Activated naive CD4-positive, alpha-beta T cell treated with anti-CD3 and anti-CD28 coated beads, Interleukin-2, amount 50 U/mL, for 24 hours (primary cell): ENCODE results near the gene CLEC4F.

Source experiments
- H3K27ac Mint-ChIP-seq: one replicate; pipeline ENCODE4 v1.8.0; 2021; ENCODE audit warnings: mild to moderate bottlenecking, mixed read lengths
- H3K27me3 Mint-ChIP-seq: one replicate; pipeline ENCODE4 v1.8.0; 2021; ENCODE audit warnings: mixed read lengths
- H3K36me3 Mint-ChIP-seq: one replicate; pipeline ENCODE4 v1.8.0; 2021; ENCODE audit warnings: mixed read lengths
- H3K4me1 Mint-ChIP-seq: one replicate; pipeline ENCODE4 v1.8.0; 2021; ENCODE audit warnings: mixed read lengths
- H3K4me3 Mint-ChIP-seq: one replicate; pipeline ENCODE4 v1.8.0; 2021; ENCODE audit warnings: mild to moderate bottlenecking, mixed read lengths
- H3K9me3 Mint-ChIP-seq: one replicate; pipeline ENCODE4 v1.8.0; 2021; ENCODE audit warnings: mixed read lengths

Gene CLEC4F

DNA sequence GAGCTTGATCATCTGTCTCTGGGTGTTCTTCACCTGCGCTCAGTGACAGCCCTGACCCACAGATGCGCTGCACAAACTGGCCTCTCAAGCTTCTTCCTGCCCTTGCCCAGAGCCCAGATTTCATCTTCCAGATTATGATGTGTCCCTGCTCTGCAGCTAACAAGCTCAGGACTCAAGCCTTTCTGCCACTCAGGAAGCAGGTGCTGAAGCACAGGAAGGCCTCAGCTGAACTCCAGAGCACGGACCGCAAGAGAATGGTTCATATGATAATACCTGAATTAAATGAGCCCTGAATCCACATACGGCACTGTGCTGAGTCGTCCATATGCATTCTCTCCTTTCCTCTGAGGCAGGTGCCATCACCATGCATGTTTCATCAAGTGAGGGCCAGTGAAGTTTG lies 11.5 kb upstream of the CLEC4F start:
- no peak overlapping the region for H3K27ac Mint-ChIP-seq

DNA sequence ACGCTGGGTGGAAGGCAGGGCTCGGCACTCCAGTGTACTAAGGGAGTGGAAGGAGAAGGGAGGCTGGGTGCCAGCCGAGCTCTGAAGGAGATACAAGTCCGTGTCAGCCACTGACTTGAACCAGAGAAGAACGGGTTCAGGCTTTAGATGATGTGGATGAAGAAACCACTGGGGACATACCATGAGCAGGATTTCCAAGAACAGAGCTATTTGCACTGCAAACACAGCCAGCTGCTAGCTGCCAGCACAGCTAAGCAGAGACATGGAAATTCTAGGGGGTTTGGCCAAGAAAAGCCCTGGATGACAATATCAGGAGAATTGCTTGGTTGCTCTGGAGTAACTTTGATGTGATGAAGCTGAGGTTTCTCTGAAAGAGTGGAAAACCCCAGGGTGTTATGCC lies 10.0 kb upstream of the CLEC4F start:
- H3K27me3 Mint-ChIP-seq: peaks cover 1% of the 10 kb centered on the region
- H3K36me3 Mint-ChIP-seq: no peaks in the 10 kb centered on the region
- H3K4me3 Mint-ChIP-seq: no peak overlapping the region
- peaks cover 15% of the 10 kb centered on the region for H3K4me1 Mint-ChIP-seq
- no peak overlapping the region for H3K27ac Mint-ChIP-seq
- no peaks in the 10 kb centered on the region for H3K9me3 Mint-ChIP-seq

More for the DNA sequence above, 11.5 kb upstream of the CLEC4F start:
- Mint-ChIP-seq H3K4me3 (no peak overlapping the region), H3K36me3 (no peaks in the 10 kb centered on the region), H3K4me1 (peaks cover 8% of the 10 kb centered on the region), H3K27me3 (peaks cover 1% of the 10 kb centered on the region), H3K9me3 (no peaks in the 10 kb centered on the region)

DNA sequence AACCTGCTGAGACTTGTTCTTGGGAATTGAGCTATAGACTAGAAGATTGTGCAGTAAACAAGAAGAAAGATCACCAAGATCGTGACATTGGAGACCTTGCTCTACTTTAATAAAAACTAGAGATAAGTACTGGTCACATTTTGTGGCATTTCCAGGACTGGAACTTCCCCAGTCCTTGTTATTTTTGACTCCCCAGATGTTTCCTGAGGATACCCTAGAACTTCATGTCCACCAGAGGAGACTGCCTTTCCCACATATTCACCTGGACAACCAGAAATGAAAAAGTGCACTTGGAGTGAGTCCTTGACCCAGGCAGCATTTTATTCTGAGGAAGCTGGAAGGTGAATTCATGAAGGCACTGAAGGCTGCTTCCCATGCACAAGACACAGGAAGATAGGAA lies 9.5 kb upstream of the CLEC4F start:
- Mint-ChIP-seq H3K27me3 (peaks cover 1% of the 10 kb centered on the region), H3K4me1 (peaks cover 15% of the 10 kb centered on the region), H3K27ac (no peak overlapping the region), H3K4me3 (no peak overlapping the region), H3K36me3 (no peaks in the 10 kb centered on the region), H3K9me3 (no peaks in the 10 kb centered on the region)

DNA sequence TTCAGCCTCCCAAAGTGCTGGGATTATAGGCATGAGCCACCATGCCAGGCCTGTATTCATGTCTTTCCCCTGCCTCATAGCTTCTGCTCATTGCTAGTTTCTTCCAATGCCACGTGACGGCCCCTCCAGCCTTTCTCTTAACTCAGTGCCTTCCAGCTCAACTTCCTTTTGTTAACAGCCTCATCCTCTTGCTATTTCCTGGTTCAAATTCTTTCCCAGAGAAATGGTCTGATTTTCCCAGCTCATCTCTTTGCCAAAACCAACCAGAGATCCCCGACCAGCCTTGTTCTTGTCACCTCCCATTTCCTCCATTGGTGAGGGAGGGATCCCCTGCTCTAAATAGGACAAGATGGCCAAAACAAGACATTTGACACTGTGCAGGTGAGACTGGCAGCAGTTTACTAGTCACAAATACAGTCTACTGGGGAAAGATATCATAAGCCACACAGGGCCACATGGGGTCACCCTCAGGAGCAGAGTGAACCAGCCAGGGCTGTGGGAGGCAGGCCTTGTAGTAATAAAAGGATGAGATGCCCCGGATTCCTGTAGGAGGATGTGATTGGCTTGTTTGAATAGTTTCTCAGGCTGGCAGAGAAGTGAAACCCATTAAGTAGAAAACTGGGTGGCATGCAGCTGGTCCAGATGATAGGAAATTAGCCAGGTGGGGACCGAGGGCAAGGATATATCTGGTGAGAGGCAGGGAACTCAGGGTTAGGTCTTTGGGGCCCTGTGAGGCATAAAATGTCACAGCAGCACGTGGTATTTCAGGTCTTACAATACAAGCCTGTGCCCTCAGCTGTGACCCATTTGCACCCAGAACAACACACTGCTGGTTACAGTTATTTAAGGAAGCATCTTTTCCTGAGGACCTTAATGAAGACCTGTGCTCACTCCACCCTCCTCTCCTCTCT lies 8.8 kb upstream of the CLEC4F start:
- H3K9me3 Mint-ChIP-seq: no peaks in the 10 kb centered on the region
- H3K4me1 Mint-ChIP-seq: peaks cover 15% of the 10 kb centered on the region
- no peaks in the 10 kb centered on the region for H3K36me3 Mint-ChIP-seq
- no peak overlapping the region for H3K4me3 Mint-ChIP-seq
- peak overlapping the region; percentile 71 for H3K27ac Mint-ChIP-seq
- H3K27me3 Mint-ChIP-seq: peaks cover 1% of the 10 kb centered on the region

DNA sequence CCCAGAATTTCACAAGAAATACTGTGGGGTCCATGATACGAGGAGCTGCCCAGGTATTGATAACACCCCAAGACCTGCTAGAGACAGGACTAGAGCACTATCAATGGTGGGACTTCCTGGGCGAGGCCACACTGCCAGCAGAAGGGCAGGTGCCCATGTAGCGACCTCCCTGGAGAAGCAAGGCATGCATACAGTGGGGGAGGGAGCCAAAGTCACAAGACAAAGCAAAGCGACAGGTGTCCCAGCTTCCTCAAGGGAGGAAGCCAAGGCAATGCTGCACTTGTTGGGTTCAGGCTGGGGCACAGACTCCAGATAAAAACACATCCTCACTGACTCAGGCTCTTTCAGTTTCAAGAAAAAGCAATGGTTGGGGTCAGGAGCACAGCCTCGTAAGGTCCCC lies 7.7 kb upstream of the CLEC4F start:
- Mint-ChIP-seq H3K9me3 (no peaks in the 10 kb centered on the region), H3K27me3 (peaks cover 1% of the 10 kb centered on the region), H3K4me1 (peaks cover 15% of the 10 kb centered on the region), H3K36me3 (no peaks in the 10 kb centered on the region), H3K4me3 (no peak overlapping the region), H3K27ac (no peak overlapping the region)

DNA sequence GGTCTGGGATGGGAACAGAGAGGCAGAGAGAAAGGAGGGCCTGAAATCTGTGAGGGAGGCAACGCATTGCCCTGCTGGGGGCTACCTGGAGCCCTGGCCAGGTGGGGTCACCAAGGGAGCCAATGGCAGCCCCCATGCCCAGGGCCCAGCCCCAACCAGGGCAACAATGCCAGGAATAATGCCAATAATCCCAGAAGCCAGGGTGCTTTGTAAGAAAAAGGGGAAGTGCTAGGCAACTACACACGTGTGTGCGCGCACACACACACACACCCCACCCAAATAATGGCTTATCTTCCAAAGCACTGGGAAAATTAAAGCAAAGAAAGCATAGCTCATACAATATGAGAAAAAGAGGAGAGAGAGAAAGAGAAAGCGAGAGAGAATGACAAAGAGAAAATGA lies 7.0 kb upstream of the CLEC4F start:
- Mint-ChIP-seq H3K27me3 (peaks cover 1% of the 10 kb centered on the region), H3K4me1 (peaks cover 15% of the 10 kb centered on the region), H3K36me3 (no peaks in the 10 kb centered on the region), H3K4me3 (no peak overlapping the region), H3K27ac (peak overlapping the region; percentile 53), H3K9me3 (no peaks in the 10 kb centered on the region)

DNA sequence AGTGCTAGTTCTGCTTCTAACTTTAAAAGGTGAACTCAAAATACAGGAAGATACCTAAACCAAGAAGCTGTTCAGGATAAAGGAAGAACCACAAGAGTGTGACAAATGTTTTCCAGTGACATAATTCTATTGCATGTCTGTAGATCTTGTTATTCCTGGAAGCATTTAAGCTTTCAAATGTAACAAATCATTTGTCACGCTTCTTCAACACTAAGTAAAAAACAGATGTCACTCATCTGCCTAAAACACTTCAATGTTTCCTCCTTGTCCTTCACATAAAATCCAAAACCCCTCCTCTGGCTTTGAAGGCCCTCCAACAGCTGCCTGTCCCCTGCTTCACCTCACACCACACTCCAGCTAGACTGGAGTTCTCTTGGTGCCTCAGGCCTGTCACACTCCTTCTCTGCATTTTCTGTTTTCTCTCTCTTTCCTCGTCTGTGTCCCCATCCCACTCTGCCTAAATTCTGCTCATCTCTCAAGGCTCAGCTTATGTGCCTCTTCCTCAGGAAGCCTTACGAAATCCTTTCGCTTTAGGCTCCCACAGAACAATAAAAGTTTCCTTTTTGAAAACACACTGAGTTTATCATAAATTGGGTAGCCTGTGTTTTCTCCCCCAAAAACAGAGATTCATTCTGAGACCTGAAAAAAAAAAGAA lies 6.4 kb upstream of the CLEC4F start:
- Mint-ChIP-seq H3K36me3 (no peaks in the 10 kb centered on the region), H3K27me3 (peaks cover 1% of the 10 kb centered on the region), H3K9me3 (no peaks in the 10 kb centered on the region), H3K4me3 (no peak overlapping the region), H3K4me1 (peaks cover 15% of the 10 kb centered on the region), H3K27ac (peak overlapping the region; percentile 53)

DNA sequence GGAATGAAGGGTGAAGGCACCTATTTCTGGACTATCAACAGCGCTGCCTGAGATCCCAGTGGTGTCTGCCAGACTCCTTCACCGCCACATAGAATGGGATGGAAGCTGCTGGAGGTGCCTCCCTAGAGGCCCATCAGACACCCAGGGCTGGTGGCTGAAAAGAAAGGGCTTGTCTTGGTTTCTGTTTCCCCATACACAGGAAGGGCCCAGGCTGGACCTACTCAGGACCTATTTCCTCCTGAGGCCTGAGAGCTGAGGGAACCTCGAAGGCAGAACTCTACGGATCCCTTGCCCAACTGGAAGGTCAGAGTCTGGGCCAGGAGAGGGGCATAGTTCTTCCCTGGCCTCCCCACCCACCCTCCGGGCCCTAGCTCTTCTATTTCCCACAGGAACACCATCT lies 2.9 kb upstream of the CLEC4F start:
- H3K27ac Mint-ChIP-seq: no peak overlapping the region

DNA sequence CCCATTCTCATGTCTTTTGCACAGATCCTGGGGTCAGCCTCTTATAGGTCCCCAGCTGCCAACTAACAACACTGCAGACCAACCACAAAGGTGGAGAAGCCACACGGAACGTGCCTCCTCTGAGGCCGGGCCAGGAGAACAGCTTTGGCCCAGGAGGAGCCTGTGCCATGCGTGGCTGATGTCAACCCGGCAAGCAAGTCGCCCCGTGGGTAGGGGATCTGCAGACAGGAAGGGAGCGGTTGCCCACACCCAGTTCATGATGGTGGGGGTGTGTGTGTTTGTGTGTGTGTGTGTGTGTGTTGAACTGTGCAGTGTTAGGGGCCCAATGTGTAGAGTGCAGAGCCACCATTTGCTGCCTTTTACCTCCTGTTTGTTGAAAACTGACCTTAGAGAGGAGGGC lies 2.4 kb upstream of the CLEC4F start:
- H3K27me3 Mint-ChIP-seq: no peaks in the 10 kb centered on the region

More for the DNA sequence above, 2.9 kb upstream of the CLEC4F start:
- Mint-ChIP-seq H3K4me3 (no peak overlapping the region), H3K27me3 (no peaks in the 10 kb centered on the region), H3K9me3 (no peaks in the 10 kb centered on the region), H3K36me3 (no peaks in the 10 kb centered on the region), H3K4me1 (peaks cover 15% of the 10 kb centered on the region)

DNA sequence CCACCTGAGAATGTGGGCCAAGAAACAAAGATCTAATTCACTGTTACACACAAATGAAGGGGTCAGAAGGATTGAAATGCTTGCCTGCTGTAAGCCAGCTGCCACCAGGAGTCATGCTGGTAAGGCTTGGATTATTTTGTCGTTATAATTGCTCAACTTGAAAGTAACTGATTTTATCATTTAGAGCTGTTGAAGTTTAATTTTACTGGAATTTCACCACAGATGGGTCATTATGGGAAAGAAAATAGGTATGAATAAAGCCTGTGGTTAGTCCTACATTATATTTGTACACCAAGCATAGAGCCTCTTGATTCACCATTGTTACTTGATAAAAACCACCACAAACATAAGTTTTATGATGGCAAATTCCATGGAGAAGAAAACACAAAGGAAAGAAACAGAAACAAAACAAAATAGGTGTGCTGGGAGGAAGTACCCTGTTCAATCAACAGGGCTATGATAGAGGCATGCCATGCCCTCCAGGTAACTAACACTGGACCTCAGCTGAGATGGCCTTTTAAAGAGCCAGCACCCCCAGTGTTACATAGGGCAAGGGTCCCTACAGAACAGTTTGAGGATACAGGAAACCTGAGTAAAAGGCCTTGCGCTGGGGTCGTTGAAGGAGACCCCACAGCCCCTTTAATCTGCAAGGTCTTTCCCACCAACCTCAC lies 3.0 kb downstream of the CLEC4F start:
- H3K4me1 Mint-ChIP-seq: no peaks in the 10 kb centered on the region
- H3K9me3 Mint-ChIP-seq: no peaks in the 10 kb centered on the region
- no peaks in the 10 kb centered on the region for H3K27me3 Mint-ChIP-seq
- no peaks in the 10 kb centered on the region for H3K36me3 Mint-ChIP-seq
- H3K4me3 Mint-ChIP-seq: no peak overlapping the region
- no peak overlapping the region for H3K27ac Mint-ChIP-seq

More for the DNA sequence above, 2.4 kb upstream of the CLEC4F start:
- H3K4me3 Mint-ChIP-seq: no peak overlapping the region
- H3K36me3 Mint-ChIP-seq: no peaks in the 10 kb centered on the region
- H3K4me1 Mint-ChIP-seq: peaks cover 15% of the 10 kb centered on the region
- no peaks in the 10 kb centered on the region for H3K9me3 Mint-ChIP-seq
- no peak overlapping the region for H3K27ac Mint-ChIP-seq

DNA sequence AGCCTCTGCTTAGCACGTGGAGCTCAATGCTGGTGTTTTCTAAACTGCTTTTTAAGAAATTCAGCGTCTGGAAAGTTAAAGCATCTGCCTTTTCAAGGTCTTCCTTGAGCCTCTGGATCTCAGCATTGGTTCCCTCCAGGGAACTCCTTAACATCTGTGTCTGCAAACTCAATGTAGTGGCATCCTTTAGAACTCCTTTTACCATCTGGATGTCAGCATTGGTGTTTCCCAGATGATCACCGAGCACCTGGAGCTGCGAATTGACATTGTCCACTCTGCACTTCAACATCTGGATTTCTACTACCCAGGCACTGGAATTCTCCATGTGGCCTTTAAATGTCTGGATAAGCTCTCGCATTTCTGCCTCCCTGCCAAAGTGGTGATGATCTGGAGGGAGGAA lies 3.7 kb downstream of the CLEC4F start:
- H3K36me3 Mint-ChIP-seq: no peaks in the 10 kb centered on the region
- no peaks in the 10 kb centered on the region for H3K4me1 Mint-ChIP-seq
- H3K27me3 Mint-ChIP-seq: no peaks in the 10 kb centered on the region
- no peaks in the 10 kb centered on the region for H3K9me3 Mint-ChIP-seq
- H3K4me3 Mint-ChIP-seq: no peak overlapping the region
- no peak overlapping the region for H3K27ac Mint-ChIP-seq

DNA sequence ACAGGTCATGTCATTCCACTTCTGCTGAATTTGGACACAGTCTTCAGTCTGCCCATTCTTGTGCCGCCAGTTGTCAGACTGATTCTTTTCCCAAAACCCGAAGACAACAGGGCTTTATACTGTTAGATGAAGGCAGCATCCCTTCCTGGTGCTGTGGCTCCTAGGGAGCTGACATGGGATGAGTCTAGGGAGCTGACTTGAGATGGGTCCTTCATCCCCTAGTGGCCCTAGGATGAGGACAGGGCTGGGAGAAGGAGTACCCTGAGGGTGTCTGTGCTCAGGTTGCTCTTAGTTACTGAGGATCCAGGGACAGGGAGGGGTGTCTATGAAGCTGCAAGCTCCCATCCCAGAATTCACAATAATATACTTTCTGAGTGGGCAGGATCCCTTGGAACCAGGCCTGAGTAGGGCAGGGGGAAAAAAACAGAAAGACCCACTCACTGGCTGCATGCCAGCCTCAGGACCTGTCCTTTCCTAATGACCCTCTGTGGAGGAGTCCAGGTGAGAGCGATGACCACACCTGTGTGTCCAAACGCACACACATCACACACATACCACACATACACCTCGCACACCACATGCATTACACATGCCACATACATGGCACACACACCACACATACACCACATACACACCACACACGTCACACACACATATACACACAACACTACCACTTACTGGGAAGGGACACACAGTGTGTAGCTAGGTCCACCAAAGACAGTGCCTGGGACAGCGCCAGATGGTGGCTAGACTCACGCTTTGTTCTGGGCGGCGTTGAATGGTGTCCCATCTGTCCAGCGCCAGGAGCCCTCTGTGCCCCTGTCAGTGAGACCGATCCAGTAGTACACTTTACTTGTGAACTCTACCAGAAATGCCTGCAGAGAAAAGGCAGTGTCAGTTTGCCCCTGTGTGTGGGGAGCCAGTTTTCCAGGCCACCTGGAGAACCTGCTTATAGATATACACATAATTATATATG lies 11.1 kb downstream of the CLEC4F start:
- H3K4me3 Mint-ChIP-seq: no peak overlapping the region
- H3K36me3 Mint-ChIP-seq: no peaks in the 10 kb centered on the region
- H3K9me3 Mint-ChIP-seq: no peaks in the 10 kb centered on the region
- no peak overlapping the region for H3K27ac Mint-ChIP-seq
- H3K4me1 Mint-ChIP-seq: no peaks in the 10 kb centered on the region
- H3K27me3 Mint-ChIP-seq: no peaks in the 10 kb centered on the region

DNA sequence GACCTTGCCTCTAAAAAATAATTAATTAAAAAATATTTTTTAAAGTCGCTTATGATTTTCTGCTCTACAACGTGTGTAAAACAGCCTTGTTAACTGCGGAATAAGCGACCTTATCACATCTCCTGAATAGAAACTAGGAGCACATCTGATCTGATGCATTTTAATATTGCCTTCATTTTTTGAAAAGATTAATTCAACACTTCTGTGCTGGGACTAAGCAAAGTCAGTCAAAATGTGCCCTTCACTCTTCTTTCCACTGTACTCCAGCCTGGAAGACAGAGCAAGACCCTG lies 12.6 kb downstream of the CLEC4F start:
- Mint-ChIP-seq H3K4me1 (no peaks in the 10 kb centered on the region), H3K9me3 (no peaks in the 10 kb centered on the region), H3K27me3 (no peaks in the 10 kb centered on the region), H3K27ac (no peak overlapping the region), H3K4me3 (no peak overlapping the region), H3K36me3 (no peaks in the 10 kb centered on the region)

DNA sequence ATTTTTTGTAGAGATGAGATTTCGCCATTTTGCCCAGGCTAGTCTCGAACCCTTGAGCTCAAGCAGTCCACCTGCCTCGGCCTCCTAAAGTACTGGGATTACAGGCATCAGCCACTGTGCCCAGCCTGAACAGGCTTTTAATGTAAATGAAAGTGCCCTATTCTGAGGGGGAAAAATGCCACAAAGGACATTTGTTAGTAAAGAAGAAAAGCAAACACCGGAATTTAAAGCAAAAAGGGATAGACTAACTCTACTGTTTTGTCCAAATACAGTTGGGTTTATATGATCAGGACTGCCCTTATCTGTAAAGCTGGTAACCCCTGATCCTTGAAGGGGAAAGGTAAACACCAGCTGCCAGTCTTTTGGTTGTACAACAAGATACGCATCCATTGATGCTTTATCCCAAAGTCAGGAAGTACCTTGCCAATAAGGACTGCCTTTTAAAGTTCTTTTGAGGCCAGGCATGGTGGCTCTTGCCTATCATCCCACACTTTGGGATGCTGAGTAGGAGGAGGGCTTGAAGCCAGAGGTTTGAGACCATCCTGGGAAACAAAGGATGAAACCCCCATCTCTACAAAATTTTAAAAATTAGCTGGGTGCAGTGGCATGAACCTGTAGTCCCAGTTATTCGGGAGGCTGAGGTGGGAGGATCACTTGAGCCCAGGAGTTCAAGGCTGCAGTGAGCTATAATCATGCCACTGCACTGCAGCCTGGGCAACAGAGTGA lies 13.1 kb downstream of the CLEC4F start:
- Mint-ChIP-seq H3K9me3 (no peaks in the 10 kb centered on the region), H3K27ac (no peak overlapping the region), H3K4me1 (no peaks in the 10 kb centered on the region), H3K36me3 (no peaks in the 10 kb centered on the region), H3K27me3 (no peaks in the 10 kb centered on the region), H3K4me3 (no peak overlapping the region)

DNA sequence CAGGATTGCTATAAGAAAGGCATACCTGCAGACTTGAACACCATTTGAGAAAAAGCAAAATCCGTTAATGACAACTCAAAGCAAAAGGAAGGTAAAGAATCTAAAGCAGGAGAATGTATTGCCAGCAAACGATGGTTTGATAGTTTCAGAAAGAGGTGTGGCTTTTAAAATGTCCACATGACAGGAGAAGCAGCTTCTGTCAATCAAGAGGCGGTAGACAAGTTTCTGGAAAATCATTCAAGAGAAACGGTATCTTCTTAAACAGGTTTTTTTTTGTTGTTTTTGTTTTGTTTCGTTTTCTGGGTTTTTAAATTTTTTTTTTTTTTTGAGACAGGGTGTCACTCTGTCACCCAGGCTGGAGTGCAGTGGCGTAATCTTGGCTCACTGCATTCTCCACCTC lies 13.8 kb downstream of the CLEC4F start:
- Mint-ChIP-seq H3K4me3 (no peak overlapping the region), H3K4me1 (no peaks in the 10 kb centered on the region), H3K27ac (no peak overlapping the region), H3K9me3 (no peaks in the 10 kb centered on the region), H3K27me3 (no peaks in the 10 kb centered on the region), H3K36me3 (no peaks in the 10 kb centered on the region)
